SK-N-MC (cell line): ENCODE results near the gene WDR49.

ENCODE experiments used
- EZH2 ChIP-seq: fragments of 200-600 bp; sonication (generic); IDR thresholded peaks from one replicate; pipeline ENCODE4 v1.6.1; 2017; ENCODE audit warnings: antibody characterized with exemption
- POLR2AphosphoS5 ChIP-seq: IDR thresholded peaks from 2 replicates; pipeline ENCODE4 v1.6.1; 2012; ENCODE audit warnings: mild to moderate bottlenecking, low read depth, low read length, borderline replicate concordance

GRCh38 chr3:167453815-167454214 lies 199.9 kb downstream of the WDR49 start:
- TF ChIP-seq POLR2AphosphoS5, result no peak
- no peak for TF ChIP-seq EZH2
